ENCODE measurements around the gene CH25H. TPM values are rescaled to one million over a fixed set of nuclear protein-coding genes. Genes with fewer than 3 reads are reported as not detected.
"Not testable (repeated sequence)": the region's sequence is repeated elsewhere in the genome, so short reads cannot be mapped to it uniquely, and the experiment has no call there.

CH25H gene
- total RNA-seq, 5 donors from 2014 or later (not counting 1 experiment from before 2014, with no cell fraction given), result 0.21 to 1.0 TPM; not detected in 3

DNA sequence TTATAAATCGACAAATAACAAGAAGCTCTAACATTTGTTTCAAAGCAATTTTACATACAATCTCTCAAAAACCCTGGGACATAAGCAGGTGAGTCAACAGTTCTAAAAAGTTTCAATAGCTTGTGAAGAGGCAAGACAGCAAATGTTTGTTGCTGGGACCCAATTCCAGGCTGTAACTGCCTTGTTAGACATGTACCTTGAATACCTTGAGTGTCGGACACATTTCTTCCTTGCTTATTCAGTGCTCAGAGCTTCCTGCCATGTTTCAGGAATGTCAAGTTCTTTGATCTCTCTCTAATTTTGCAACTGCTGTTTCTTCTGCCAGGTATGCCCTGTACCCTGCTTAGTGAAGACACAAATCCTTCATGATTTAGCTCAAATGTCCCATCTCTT lies 5.1 kb downstream of the CH25H start:
- Mint-ChIP-seq H3K4me3 (no peak overlapping the region), H3K36me3 (no peaks in the 10 kb centered on the region), H3K9me3 (no peaks in the 10 kb centered on the region), H3K27me3 (peaks cover 16 to 17% of the 10 kb centered on the region in 2 donors), H3K4me1 (peaks cover 8 to 10% (median 8%) of the 10 kb centered on the region in 3 donors), H3K27ac (no peak overlapping the region)
- Histone ChIP-seq H3K27ac (ENCODE audit: low read length) (no peak overlapping the region), H3K4me1 (ENCODE audit: control insufficient read depth in 1 of 2, extremely low read depth in 1 of 2, insufficient read depth in 2 of 2, low read length in 2 of 2) (peaks cover 4 to 9% of the 10 kb centered on the region in 2 experiments), H3K9me3 (no peaks in the 10 kb centered on the region), H3K27me3 (replicated peaks in 1 of 2; ENCODE audit: control insufficient read depth in 2 of 2, extremely low read depth in 1 of 2, insufficient read depth in 2 of 2, low read length in 1 of 2) (peaks cover 4 to 12% of the 10 kb centered on the region in 2 experiments), H3K4me3 (ENCODE audit: control insufficient read depth in 1 of 2, extremely low read depth in 1 of 2, low read length in 1 of 2) (no peak overlapping the region), H3K36me3 (ENCODE audit: control insufficient read depth in 2 of 2, extremely low read depth in 1 of 2, insufficient read depth in 1 of 2, low read length in 1 of 2) (no peaks in the 10 kb centered on the region)
- ChIA-PET CTCF (interaction anchor here (0.6 to 1.5 kb wide), 2 partner anchors 268 to 269 kb away, joined by 3 to 4 read pairs; no protein-coding TSS in a partner anchor), POLR2A (no interaction called here)
- 95% methylated on average over 2 of the region's 2 CpGs for WGBS (ENCODE audit: insufficient coverage)
- DNase-seq, result no peak
- ATAC-seq (replicated peaks in 1 of 4), result no peak

DNA sequence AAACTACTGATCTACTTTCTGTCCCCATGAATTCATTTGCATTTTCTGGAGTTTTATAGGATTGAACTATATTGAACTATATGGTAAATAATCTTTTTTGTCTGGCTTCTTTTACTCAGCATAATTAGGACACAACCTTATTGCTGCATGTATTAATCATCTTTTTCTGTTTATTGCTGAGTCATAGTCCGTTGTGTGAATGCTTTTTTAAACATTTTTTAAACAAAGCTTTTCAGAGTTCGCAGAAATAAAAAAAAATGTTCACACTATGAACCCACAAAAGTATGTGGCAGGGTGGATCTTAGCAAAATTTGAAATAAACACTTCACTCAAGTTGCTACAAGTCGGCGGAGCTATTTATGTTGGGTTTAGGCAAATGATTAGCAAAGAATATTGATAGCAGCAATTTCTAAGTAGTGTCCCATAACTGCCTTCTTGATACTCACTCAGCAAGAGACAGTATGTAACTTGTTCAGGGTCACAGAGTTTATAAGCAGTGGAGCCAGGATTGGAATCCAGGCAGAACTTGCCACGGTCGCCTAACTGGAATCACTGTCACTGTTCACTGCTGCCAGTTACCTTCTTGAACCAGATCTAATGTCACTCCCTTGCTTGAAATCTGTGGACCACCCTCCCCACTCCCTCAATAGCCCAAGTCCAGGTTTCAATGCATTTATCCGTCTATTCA lies 5.6 kb downstream of the CH25H start:
- H3K27me3 ChIP-seq (replicated peaks in 1 of 2; ENCODE audit: control insufficient read depth in 2 of 2, extremely low read depth in 1 of 2, insufficient read depth in 2 of 2, low read length in 1 of 2), result peaks cover 3 to 7% of the 10 kb centered on the region in 2 experiments
- peaks cover 1 to 3% of the 10 kb centered on the region in 2 experiments for H3K4me1 ChIP-seq (ENCODE audit: control insufficient read depth in 1 of 2, extremely low read depth in 1 of 2, insufficient read depth in 2 of 2, low read length in 2 of 2)
- DNase-seq (no peak), ATAC-seq (replicated peaks in 1 of 4) (no peak)
- H3K36me3 ChIP-seq (ENCODE audit: control insufficient read depth in 2 of 2, extremely low read depth in 1 of 2, insufficient read depth in 1 of 2, low read length in 1 of 2), result no peaks in the 10 kb centered on the region
- Mint-ChIP-seq H3K4me3 (no peak overlapping the region), H3K4me1 (peaks cover 3 to 5% (median 3%) of the 10 kb centered on the region in 3 donors), H3K9me3 (no peaks in the 10 kb centered on the region), H3K36me3 (no peaks in the 10 kb centered on the region), H3K27ac (no peak overlapping the region), H3K27me3 (peaks cover 11 to 12% of the 10 kb centered on the region in 2 donors)
- ChIA-PET CTCF (interaction anchor here (0.6 to 1.5 kb wide), 3 partner anchors 14 to 268 kb away, joined by 4 read pairs; no protein-coding TSS in a partner anchor), POLR2A (no interaction called here)
- 100% methylated on average over 3 of the region's 7 CpGs for WGBS (ENCODE audit: insufficient coverage)
- no peaks in the 10 kb centered on the region for H3K9me3 ChIP-seq
- no peak overlapping the region for H3K4me3 ChIP-seq (ENCODE audit: control insufficient read depth in 1 of 2, extremely low read depth in 1 of 2, low read length in 1 of 2)
- H3K27ac ChIP-seq (ENCODE audit: low read length), result no peak overlapping the region

DNA sequence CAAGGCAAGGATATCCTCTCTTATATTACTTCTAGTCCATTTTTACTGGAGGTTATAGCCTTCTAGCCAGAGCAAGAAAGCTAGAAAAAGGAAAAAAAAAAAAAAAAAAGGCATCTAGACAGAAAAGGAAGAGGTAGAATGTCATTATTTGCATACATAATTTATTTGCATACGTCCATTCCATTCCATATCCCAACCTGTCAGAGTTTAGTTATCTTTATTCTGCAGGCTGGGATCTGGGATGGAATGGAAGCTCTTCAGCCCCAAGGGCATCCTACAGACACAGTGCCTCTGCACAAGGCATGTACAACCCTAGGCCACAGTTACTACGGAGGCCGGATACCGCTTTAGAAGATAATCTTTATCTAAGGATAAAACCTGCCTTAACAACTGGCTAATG lies 9.6 kb downstream of the CH25H start:
- DNase-seq (no peak), ATAC-seq (replicated peaks in 1 of 4) (no peak)
- Mint-ChIP-seq H3K36me3 (no peaks in the 10 kb centered on the region), H3K4me3 (no peak overlapping the region), H3K9me3 (no peaks in the 10 kb centered on the region), H3K27ac (no peak overlapping the region), H3K4me1 (no peaks in the 10 kb centered on the region), H3K27me3 (peaks cover 9 to 14% of the 10 kb centered on the region in 2 donors)
- Histone ChIP-seq H3K27me3 (replicated peaks in 1 of 2; ENCODE audit: control insufficient read depth in 2 of 2, extremely low read depth in 1 of 2, insufficient read depth in 2 of 2, low read length in 1 of 2) (no peaks in the 10 kb centered on the region), H3K27ac (ENCODE audit: low read length) (no peak overlapping the region), H3K4me3 (ENCODE audit: control insufficient read depth in 1 of 2, extremely low read depth in 1 of 2, low read length in 1 of 2) (no peak overlapping the region), H3K4me1 (ENCODE audit: control insufficient read depth in 1 of 2, extremely low read depth in 1 of 2, insufficient read depth in 2 of 2, low read length in 2 of 2) (no peaks in the 10 kb centered on the region), H3K9me3 (no peaks in the 10 kb centered on the region), H3K36me3 (ENCODE audit: control insufficient read depth in 2 of 2, extremely low read depth in 1 of 2, insufficient read depth in 1 of 2, low read length in 1 of 2) (no peaks in the 10 kb centered on the region)
- ChIA-PET POLR2A (interaction anchor here in 1 of 2 donors (0.6 kb wide), 1 partner anchor 20 kb away, joined by 5 read pairs; no protein-coding TSS in a partner anchor), CTCF (interaction anchor here (0.6 to 1.1 kb wide), 3 partner anchors 13 to 417 kb away, joined by 3 to 5 read pairs (median 4); no protein-coding TSS in a partner anchor)
- no CpG with 5 or more reads among the region's 4 CpGs for WGBS (ENCODE audit: insufficient coverage)

DNA sequence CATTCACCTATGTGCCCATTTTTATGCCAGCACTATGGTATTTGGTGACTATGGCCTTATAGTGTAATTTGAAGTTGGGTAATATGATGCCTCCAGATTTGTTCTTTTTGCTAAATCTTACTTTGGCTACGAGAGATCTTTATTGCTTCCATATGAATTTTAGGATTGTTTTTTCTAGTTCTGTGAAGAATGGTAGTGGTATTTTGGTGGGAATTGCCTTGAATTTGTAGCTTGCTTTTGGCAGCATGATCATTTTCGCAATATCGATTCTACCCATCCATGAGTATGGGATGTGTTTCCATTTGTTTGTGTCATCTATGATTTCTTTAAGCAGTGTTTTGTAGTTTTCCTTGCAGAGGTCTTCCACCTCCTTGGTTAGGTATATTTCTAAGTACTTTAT lies 15.8 kb downstream of the CH25H start:
- H3K27me3 Mint-ChIP-seq, result peaks cover 9 to 13% of the 10 kb centered on the region in 2 donors
- POLR2A ChIA-PET, result interaction anchor here in 1 of 2 donors (0.9 kb wide), 1 partner anchor 12 kb away, joined by 4 read pairs; no protein-coding TSS in a partner anchor
- H3K4me1 Mint-ChIP-seq; H3K4me3 ChIP-seq (ENCODE audit: control insufficient read depth in 1 of 2, extremely low read depth in 1 of 2, low read length in 1 of 2); H3K9me3 Mint-ChIP-seq; H3K27me3 ChIP-seq (replicated peaks in 1 of 2; ENCODE audit: control insufficient read depth in 2 of 2, extremely low read depth in 1 of 2, insufficient read depth in 2 of 2, low read length in 1 of 2); H3K4me1 ChIP-seq (ENCODE audit: control insufficient read depth in 1 of 2, extremely low read depth in 1 of 2, insufficient read depth in 2 of 2, low read length in 2 of 2); H3K4me3 Mint-ChIP-seq; ATAC-seq (replicated peaks in 1 of 4); H3K36me3 Mint-ChIP-seq; H3K27ac ChIP-seq (ENCODE audit: low read length); DNase-seq; H3K36me3 ChIP-seq (ENCODE audit: control insufficient read depth in 2 of 2, extremely low read depth in 1 of 2, insufficient read depth in 1 of 2, low read length in 1 of 2); H3K9me3 ChIP-seq; H3K27ac Mint-ChIP-seq; CTCF ChIA-PET: not testable (repeated sequence)
- 100% methylated on average over 1 of the region's 3 CpGs for WGBS (ENCODE audit: insufficient coverage)

DNA sequence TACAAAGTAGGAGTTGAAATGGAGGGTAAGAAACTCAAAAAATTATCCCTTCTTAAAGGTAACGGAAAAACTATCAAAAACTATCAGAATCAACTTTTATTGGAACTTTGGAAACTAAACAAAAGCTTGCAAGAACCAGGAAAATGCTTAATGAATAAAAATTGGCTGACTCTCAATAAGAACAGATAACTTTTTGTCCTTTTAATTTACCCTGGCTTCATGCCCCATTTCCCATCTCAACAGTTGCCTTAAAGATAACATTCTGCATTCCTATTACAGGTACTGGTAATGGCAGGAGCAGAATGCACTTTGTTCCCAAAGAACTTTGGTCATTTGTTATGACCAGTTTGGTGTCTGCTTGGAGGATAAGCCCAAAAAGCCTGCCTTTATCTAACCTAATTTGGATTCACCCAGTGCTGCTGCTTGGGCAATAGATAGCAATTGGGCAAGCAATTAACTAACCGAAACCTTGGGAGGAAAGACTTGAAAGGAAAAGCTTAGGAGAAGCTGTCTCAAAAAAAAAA lies 17.8 kb downstream of the CH25H start:
- DNase-seq (no peak), ATAC-seq (replicated peaks in 1 of 4) (no peak)
- no peaks in the 10 kb centered on the region for H3K9me3 ChIP-seq
- no CpG with 5 or more reads among the region's 2 CpGs for WGBS (ENCODE audit: insufficient coverage)
- ChIA-PET CTCF (no interaction called here), POLR2A (interaction anchor here in 1 of 2 donors (0.6 to 0.7 kb wide), 2 partner anchors 10 to 192 kb away, joined by 3 read pairs; no protein-coding TSS in a partner anchor)
- H3K27ac ChIP-seq (ENCODE audit: low read length), result no peak overlapping the region
- H3K9me3 Mint-ChIP-seq, result no peaks in the 10 kb centered on the region
- H3K4me1 ChIP-seq (ENCODE audit: control insufficient read depth in 1 of 2, extremely low read depth in 1 of 2, insufficient read depth in 2 of 2, low read length in 2 of 2), result no peaks in the 10 kb centered on the region
- H3K36me3 Mint-ChIP-seq, result no peaks in the 10 kb centered on the region
- H3K27me3 Mint-ChIP-seq, result peaks cover 14 to 17% of the 10 kb centered on the region in 2 donors
- no peak overlapping the region for H3K4me3 Mint-ChIP-seq
- no peak overlapping the region for H3K27ac Mint-ChIP-seq
- H3K27me3 ChIP-seq (replicated peaks in 1 of 2; ENCODE audit: control insufficient read depth in 2 of 2, extremely low read depth in 1 of 2, insufficient read depth in 2 of 2, low read length in 1 of 2), result no peaks in the 10 kb centered on the region
- H3K4me1 Mint-ChIP-seq, result peaks cover 0 to 2% (median 0%) of the 10 kb centered on the region in 3 donors
- H3K4me3 ChIP-seq (ENCODE audit: control insufficient read depth in 1 of 2, extremely low read depth in 1 of 2, low read length in 1 of 2), result no peak overlapping the region
- H3K36me3 ChIP-seq (ENCODE audit: control insufficient read depth in 2 of 2, extremely low read depth in 1 of 2, insufficient read depth in 1 of 2, low read length in 1 of 2), result no peaks in the 10 kb centered on the region

DNA sequence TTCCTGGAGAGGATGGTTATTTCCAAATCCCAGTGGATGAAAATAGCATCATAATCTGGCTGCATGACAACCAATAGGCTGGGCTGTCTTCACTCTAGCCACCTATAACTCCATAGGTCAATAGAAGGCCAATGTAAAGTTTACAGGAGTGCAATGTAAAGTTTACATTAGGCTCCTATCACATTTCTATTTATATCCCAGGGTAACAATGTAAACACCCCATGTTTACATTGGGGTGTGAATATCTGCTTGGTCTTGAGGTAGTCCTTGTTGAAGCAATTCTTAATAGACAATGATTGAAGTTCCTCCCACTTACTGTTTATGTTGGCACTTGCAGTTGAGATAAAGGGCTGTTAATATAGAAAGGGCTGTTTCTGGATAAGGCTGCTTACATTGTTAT lies 21.5 kb downstream of the CH25H start:
- Histone ChIP-seq H3K27me3 (replicated peaks in 1 of 2; ENCODE audit: control insufficient read depth in 2 of 2, extremely low read depth in 1 of 2, insufficient read depth in 2 of 2, low read length in 1 of 2) (no peaks in the 10 kb centered on the region), H3K4me1 (ENCODE audit: control insufficient read depth in 1 of 2, extremely low read depth in 1 of 2, insufficient read depth in 2 of 2, low read length in 2 of 2) (no peaks in the 10 kb centered on the region), H3K27ac (ENCODE audit: low read length) (no peak overlapping the region), H3K4me3 (ENCODE audit: control insufficient read depth in 1 of 2, extremely low read depth in 1 of 2, low read length in 1 of 2) (no peak overlapping the region), H3K36me3 (ENCODE audit: control insufficient read depth in 2 of 2, extremely low read depth in 1 of 2, insufficient read depth in 1 of 2, low read length in 1 of 2) (no peaks in the 10 kb centered on the region), H3K9me3 (no peaks in the 10 kb centered on the region)
- Mint-ChIP-seq H3K4me3 (no peak overlapping the region), H3K36me3 (no peaks in the 10 kb centered on the region), H3K27me3 (peaks cover 6 to 11% of the 10 kb centered on the region in 2 donors), H3K4me1 (peaks cover 0 to 2% (median 0%) of the 10 kb centered on the region in 3 donors), H3K9me3 (no peaks in the 10 kb centered on the region), H3K27ac (no peak overlapping the region)
- POLR2A ChIA-PET, result no interaction called here
- no peak for ATAC-seq (replicated peaks in 1 of 4)
- DNase-seq, result no peak
- CTCF ChIA-PET, result no interaction called here
